Measurements from ENCODE around the gene PPP4R4.

- no peak for TF ChIP-seq POLR2A (IDR thresholded peaks at IDR 0.05; ENCODE audit: low read length)
- no peak for TF ChIP-seq GATA1 (IDR thresholded peaks at IDR 0.05; ENCODE audit: low read depth, low read length)
Measured at GRCh38 chr14:94310248-94310647, 136.1 kb downstream of the PPP4R4 start.

All from erythroblast (primary cell).